HFF-Myc (cell line): Measurements from ENCODE around the gene BRPF1.

ENCODE experiments used
- DNase-seq: peaks from one replicate; pipeline ENCODE4 v3.0.0-alpha.2; 2011; ENCODE audit warnings: low read depth; ENCODE audit errors: extremely low read depth
- H3K4me3 ChIP-seq: replicated peaks from 2 replicates; pipeline ENCODE4 v1.5.1; 2011; ENCODE audit warnings: low read depth, mild to moderate bottlenecking, control low read depth, low read length
- CTCF ChIP-seq: IDR thresholded peaks from 2 replicates; pipeline ENCODE4 v1.5.1; 2012; ENCODE audit warnings: mild to moderate bottlenecking, low read depth, low read length, control low read depth; ENCODE audit errors: missing control alignments

The BRPF1 gene

GRCh38 chr3:9730657-9731205, 804 bp upstream of the BRPF1 start:
- TF ChIP-seq CTCF = no peak
- H3K4me3 ChIP-seq = peak overlapping the region; percentile 95
- no peak for DNase-seq

DNA sequence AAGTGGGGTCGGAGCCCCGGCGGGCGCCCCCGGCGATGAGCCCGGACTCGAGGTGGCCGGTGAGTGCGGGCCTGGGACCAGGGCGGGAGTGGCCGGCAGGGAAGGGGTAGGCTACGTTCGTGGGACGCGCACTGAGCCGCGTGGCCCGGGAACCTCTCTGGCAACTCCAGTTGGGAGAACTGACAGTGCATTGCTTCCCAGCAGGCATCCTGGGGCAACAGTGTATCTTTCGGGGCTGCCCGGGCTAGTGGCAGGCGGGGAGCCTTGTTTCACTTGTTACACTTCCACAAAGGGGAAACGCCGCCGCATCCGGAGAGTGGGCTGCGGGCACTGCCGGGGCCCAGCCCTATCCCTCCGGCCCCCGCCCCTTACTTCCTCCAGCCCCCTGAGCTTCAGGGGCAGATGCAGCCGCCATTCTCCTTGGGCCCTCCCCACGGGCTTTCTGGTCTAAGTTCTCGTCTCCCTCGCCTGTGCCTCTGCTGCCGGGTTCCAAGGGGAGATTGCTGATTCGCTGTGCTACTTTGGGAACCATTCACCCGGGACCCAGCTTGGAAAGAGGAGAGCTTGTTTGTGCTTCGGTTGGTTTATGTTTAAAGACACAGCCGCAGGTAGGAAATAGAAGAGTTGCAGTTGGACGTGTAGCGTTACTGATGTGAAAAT, 675 bp downstream of the BRPF1 start:
- no peak for TF ChIP-seq CTCF
- DNase-seq = no peak
- peak overlapping the region; percentile 95 for H3K4me3 ChIP-seq

GRCh38 chr3:9732740-9733115, 1.2 kb downstream of the BRPF1 start:
- H3K4me3 ChIP-seq = peak overlapping the region; percentile 95
- TF ChIP-seq CTCF = no peak
- no peak for DNase-seq

DNA sequence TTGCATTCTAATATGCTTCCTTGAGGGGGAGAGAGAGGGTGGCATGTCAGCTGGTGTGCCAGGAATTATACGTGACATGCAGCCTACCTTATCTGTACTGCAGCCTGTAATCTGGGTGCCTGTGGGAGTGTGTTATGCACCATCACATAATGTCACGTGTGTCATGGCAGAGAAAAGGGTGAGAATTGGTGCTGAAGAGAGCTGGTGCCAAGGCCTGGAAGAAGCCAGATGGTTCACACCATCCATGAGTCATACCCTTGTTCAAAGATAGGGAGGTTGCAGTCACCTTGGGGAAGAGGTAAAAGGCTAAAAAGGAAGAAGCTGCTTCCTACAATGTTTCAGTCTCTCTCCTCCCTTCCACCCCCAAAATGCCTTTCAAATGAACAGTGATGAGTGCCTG, 5.3 kb downstream of the BRPF1 start:
- TF ChIP-seq CTCF = no peak
- no peak for DNase-seq
- no peak overlapping the region for H3K4me3 ChIP-seq

DNA sequence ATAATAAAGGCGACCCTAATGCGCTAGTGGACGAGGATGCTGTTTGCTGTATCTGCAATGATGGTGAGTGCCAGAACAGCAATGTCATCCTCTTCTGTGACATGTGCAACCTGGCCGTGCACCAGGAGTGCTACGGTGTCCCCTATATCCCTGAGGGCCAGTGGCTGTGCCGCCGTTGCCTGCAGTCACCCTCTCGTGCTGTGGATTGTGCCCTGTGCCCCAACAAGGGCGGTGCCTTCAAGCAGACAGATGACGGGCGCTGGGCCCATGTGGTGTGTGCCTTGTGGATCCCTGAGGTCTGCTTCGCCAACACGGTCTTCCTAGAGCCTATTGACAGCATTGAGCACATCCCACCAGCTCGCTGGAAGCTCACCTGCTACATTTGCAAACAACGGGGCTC, 7.6 kb downstream of the BRPF1 start:
- no peak for TF ChIP-seq CTCF
- no peak for DNase-seq
- no peak overlapping the region for H3K4me3 ChIP-seq

GRCh38 chr3:9742560-9742959, 11.0 kb downstream of the BRPF1 start:
- no peak overlapping the region for H3K4me3 ChIP-seq
- DNase-seq = no peak
- no peak for TF ChIP-seq CTCF

DNA sequence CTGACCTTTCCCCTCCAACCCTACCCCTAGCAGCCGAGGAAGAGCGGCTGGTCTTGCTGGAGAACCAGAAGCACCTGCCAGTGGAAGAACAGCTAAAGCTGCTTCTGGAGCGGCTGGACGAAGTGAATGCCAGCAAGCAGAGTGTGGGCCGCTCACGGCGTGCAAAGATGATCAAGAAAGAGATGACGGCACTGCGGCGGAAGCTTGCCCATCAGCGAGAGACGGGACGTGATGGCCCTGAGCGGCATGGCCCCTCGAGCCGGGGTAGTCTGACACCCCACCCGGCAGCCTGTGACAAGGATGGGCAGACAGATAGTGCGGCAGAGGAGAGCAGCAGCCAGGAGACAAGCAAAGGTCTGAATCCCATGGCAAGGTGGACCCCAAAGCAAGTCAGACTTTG, 12.0 kb downstream of the BRPF1 start:
- no peak for TF ChIP-seq CTCF
- no peak for DNase-seq
- no peak overlapping the region for H3K4me3 ChIP-seq
